Measurements from ENCODE around the gene CSF2RB. TPM values are rescaled to one million over a fixed set of nuclear protein-coding genes. Genes with fewer than 3 reads are reported as not detected.

CSF2RB gene
- total and polyA plus RNA-seq, 12 donors: 0.81 to 20.8 (median 1.7) TPM

GRCh38 chr22:36937319-36938027 is 24.0 kb downstream of the CSF2RB start:
- peaks cover 0 to 13% (median 0%) of the 10 kb centered on the region in 9 donors for H3K4me1 ChIP-seq
- ATAC-seq (peak in 1 of 8 donors; percentile 24), DNase-seq (no peak)
- no peaks in the 10 kb centered on the region for H3K9me3 ChIP-seq
- TF ChIP-seq, protein P1, sequence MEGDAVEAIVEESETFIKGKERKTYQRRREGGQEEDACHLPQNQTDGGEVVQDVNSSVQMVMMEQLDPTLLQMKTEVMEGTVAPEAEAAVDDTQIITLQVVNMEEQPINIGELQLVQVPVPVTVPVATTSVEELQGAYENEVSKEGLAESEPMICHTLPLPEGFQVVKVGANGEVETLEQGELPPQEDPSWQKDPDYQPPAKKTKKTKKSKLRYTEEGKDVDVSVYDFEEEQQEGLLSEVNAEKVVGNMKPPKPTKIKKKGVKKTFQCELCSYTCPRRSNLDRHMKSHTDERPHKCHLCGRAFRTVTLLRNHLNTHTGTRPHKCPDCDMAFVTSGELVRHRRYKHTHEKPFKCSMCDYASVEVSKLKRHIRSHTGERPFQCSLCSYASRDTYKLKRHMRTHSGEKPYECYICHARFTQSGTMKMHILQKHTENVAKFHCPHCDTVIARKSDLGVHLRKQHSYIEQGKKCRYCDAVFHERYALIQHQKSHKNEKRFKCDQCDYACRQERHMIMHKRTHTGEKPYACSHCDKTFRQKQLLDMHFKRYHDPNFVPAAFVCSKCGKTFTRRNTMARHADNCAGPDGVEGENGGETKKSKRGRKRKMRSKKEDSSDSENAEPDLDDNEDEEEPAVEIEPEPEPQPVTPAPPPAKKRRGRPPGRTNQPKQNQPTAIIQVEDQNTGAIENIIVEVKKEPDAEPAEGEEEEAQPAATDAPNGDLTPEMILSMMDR (IDR thresholded peaks at IDR 0.05): no peak
- intact Hi-C loops (cut with DNase I): no loop called here
- H3K36me3 ChIP-seq: peaks cover 0 to 54% (median 0%) of the 10 kb centered on the region in 9 donors
- H3K4me3 ChIP-seq: no peak overlapping the region
- WGBS, 2 donors: 91% methylated on average over 14 of the region's 14 CpGs
- peak overlapping the region in 1 of 10 donors; percentile 72 for H3K27ac ChIP-seq
- H3K27me3 ChIP-seq: peaks cover 0 to 22% (median 0%) of the 10 kb centered on the region in 7 donors

- Histone ChIP-seq H3K4me3 (no peak overlapping the region), H3K36me3 (peaks cover 0 to 48% (median 0%) of the 10 kb centered on the region in 9 donors), H3K9me3 (no peaks in the 10 kb centered on the region), H3K27ac (no peak overlapping the region), H3K4me1 (peaks cover 0 to 13% (median 0%) of the 10 kb centered on the region in 9 donors), H3K27me3 (peaks cover 0 to 26% (median 0%) of the 10 kb centered on the region in 7 donors)
- intact Hi-C loops (cut with DNase I): no loop called here
- ATAC-seq (peak in 1 of 8 donors; percentile 40), DNase-seq (no peak)
- TF ChIP-seq, protein P1 (IDR thresholded peaks at IDR 0.05): no peak
- 91 to 93% methylated on average over 12 of the region's 12 CpGs for WGBS, 2 donors
These were observed 24.6 kb downstream of the CSF2RB start for GRCh38 chr22:36938028-36938425.

GRCh38 chr22:36938886-36939285 is 25.5 kb downstream of the CSF2RB start:
- Histone ChIP-seq H3K27me3 (peaks cover 0 to 31% (median 0%) of the 10 kb centered on the region in 7 donors), H3K4me3 (no peak overlapping the region), H3K27ac (no peak overlapping the region), H3K9me3 (no peaks in the 10 kb centered on the region), H3K4me1 (peaks cover 0 to 13% (median 0%) of the 10 kb centered on the region in 9 donors), H3K36me3 (peaks cover 0 to 39% (median 0%) of the 10 kb centered on the region in 9 donors)
- intact Hi-C loops (cut with DNase I): no loop called here
- 84 to 90% methylated on average over 13 of the region's 13 CpGs for WGBS, 2 donors
- no peak for ATAC-seq
- no peak for DNase-seq
- TF ChIP-seq, protein P1 (IDR thresholded peaks at IDR 0.05): no peak

DNA sequence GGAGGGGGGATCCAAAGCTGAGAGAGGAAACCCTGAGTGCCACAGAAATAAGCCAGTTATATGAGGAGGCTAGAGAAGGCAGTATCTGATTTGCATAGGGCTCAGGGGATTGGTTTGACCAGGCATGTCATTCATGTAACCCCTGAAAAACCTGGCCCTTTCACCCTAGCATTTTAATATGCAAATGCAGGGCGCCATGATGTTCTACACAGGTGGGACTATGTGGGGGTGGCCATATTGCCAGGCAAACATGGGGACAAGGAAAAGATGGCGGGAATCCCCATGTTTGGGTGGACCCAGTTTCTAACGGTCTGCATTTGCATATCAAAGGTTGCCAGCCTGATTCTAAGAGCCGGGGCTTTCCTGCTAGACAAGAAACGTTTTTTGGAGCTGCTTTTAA is 27.2 kb downstream of the CSF2RB start:
- DNase-seq (no peak), ATAC-seq (no peak)
- Histone ChIP-seq H3K4me3 (no peak overlapping the region), H3K27me3 (peaks cover 0 to 29% (median 0%) of the 10 kb centered on the region in 7 donors), H3K27ac (no peak overlapping the region), H3K9me3 (no peaks in the 10 kb centered on the region), H3K4me1 (peaks cover 0 to 13% (median 0%) of the 10 kb centered on the region in 9 donors), H3K36me3 (peaks cover 0 to 21% (median 0%) of the 10 kb centered on the region in 9 donors)
- WGBS, 2 donors: 67 to 69% methylated on average over 5 of the region's 5 CpGs
- TF ChIP-seq, protein P1 (IDR thresholded peaks at IDR 0.05): no peak
- intact Hi-C loops (cut with DNase I): no loop called here
